Measurements from ENCODE around the gene FBXW11. TPM values are rescaled to one million over a fixed set of nuclear protein-coding genes. Genes with fewer than 3 reads are reported as not detected.

Gene FBXW11
- total and polyA plus RNA-seq, 2 of the 8 experiments (the other 6 are each of a cell fraction or from before 2014, with no cell fraction given), result 45.0 to 75.6 TPM

- no peak for TF ChIP-seq RXRA (IDR thresholded peaks at IDR 0.05; ENCODE audit: insufficient read depth, low read depth, low read length)
- TF ChIP-seq RAD21 (IDR thresholded peaks at IDR 0.05 in 1 of 2, conservative IDR thresholded peaks at IDR 0.05 in 1 of 2; ENCODE audit: low read depth in 2 of 2, low read length in 2 of 2), result peak; percentile 64 to 72
- no peak for TF ChIP-seq YY1 (IDR thresholded peaks at IDR 0.05; ENCODE audit: low read depth, low read length)
Observed at GRCh38 chr5:172044631-172045314, 38.3 kb upstream of the FBXW11 start (continued).

All from H1 (cell line).